ENCODE data around the gene FBN1.

FBN1 gene

GRCh38 chr15:48462688-48463087, 182.8 kb downstream of the FBN1 start:
- no peak for DNase-seq

- DNase-seq = no peak
Measured at GRCh38 chr15:48459571-48460442, 185.7 kb downstream of the FBN1 start.

GRCh38 chr15:48458876-48459275, 186.6 kb downstream of the FBN1 start:
- DNase-seq = no peak

GRCh38 chr15:48456134-48456533, 189.4 kb downstream of the FBN1 start:
- no peak for DNase-seq

- no peak for DNase-seq
Measured at GRCh38 chr15:48451736-48452135, 193.8 kb downstream of the FBN1 start.

- DNase-seq = no peak
Measured at GRCh38 chr15:48451241-48451640, 194.3 kb downstream of the FBN1 start.

- DNase-seq = no peak
Measured at GRCh38 chr15:48449734-48450133, 195.8 kb downstream of the FBN1 start.

GRCh38 chr15:48447657-48448056, 197.9 kb downstream of the FBN1 start:
- DNase-seq = no peak

- no peak for DNase-seq
Measured at GRCh38 chr15:48447058-48447457, 198.5 kb downstream of the FBN1 start.

GRCh38 chr15:48442011-48442410, 203.5 kb downstream of the FBN1 start:
- no peak for DNase-seq

GRCh38 chr15:48440084-48440483, 205.4 kb downstream of the FBN1 start:
- no peak for DNase-seq

GRCh38 chr15:48437178-48437577, 208.3 kb downstream of the FBN1 start:
- DNase-seq = no peak

GRCh38 chr15:48435321-48435720, 210.2 kb downstream of the FBN1 start:
- DNase-seq = no peak

- DNase-seq = no peak
Measured at GRCh38 chr15:48433226-48433886, 212.2 kb downstream of the FBN1 start.

GRCh38 chr15:48432688-48433087, 212.8 kb downstream of the FBN1 start:
- no peak for DNase-seq

GRCh38 chr15:48427960-48428547, 217.5 kb downstream of the FBN1 start:
- DNase-seq = no peak

GRCh38 chr15:48427479-48427878, 218.0 kb downstream of the FBN1 start:
- no peak for DNase-seq

GRCh38 chr15:48426941-48427340, 218.6 kb downstream of the FBN1 start:
- DNase-seq = no peak

GRCh38 chr15:48426044-48426443, 219.5 kb downstream of the FBN1 start:
- no peak for DNase-seq

- no peak for DNase-seq
Measured at GRCh38 chr15:48425051-48425450, 220.5 kb downstream of the FBN1 start.

- peak; percentile 0 for DNase-seq
Measured at GRCh38 chr15:48423896-48424475, 221.5 kb downstream of the FBN1 start.

GRCh38 chr15:48423342-48423741, 222.2 kb downstream of the FBN1 start:
- no peak for DNase-seq

GRCh38 chr15:48422401-48422800, 223.1 kb downstream of the FBN1 start:
- no peak for DNase-seq

- DNase-seq = no peak
Measured at GRCh38 chr15:48421362-48421761, 224.1 kb downstream of the FBN1 start.
